Glutamatergic neuron (in vitro differentiated cells): ENCODE measurements around the gene ADGRB3. TPM values are rescaled to one million over a fixed set of nuclear protein-coding genes. Genes with fewer than 3 reads are reported as not detected.

Experiments used
- DNase-seq: peaks from one replicate; pipeline ENCODE4 v3.0.0; 2022
- H3K27ac Mint-ChIP-seq: one replicate; pipeline ENCODE4 v1.8.0; 2020; ENCODE audit warnings: mild to moderate bottlenecking, mixed read lengths, inconsistent platforms; ENCODE audit not compliant: unreplicated experiment
- H3K27me3 Mint-ChIP-seq: one replicate; pipeline ENCODE4 v1.8.0; 2020; ENCODE audit warnings: mild to moderate bottlenecking, moderate library complexity, mixed read lengths, inconsistent platforms; ENCODE audit not compliant: unreplicated experiment
- H3K36me3 Mint-ChIP-seq: one replicate; pipeline ENCODE4 v1.8.0; 2020; ENCODE audit warnings: mild to moderate bottlenecking, mixed read lengths, inconsistent platforms; ENCODE audit not compliant: unreplicated experiment
- H3K4me1 Mint-ChIP-seq: one replicate; pipeline ENCODE4 v1.8.0; 2020; ENCODE audit warnings: mild to moderate bottlenecking, low read depth, mixed read lengths, inconsistent platforms; ENCODE audit not compliant: unreplicated experiment
- H3K4me3 Mint-ChIP-seq: one replicate; pipeline ENCODE4 v1.8.0; 2020; ENCODE audit warnings: mild to moderate bottlenecking, mixed read lengths, inconsistent platforms; ENCODE audit not compliant: unreplicated experiment
- H3K9me3 Mint-ChIP-seq: one replicate; pipeline ENCODE4 v1.8.0; 2020; ENCODE audit warnings: mild to moderate bottlenecking, moderate library complexity, mixed read lengths, inconsistent platforms; ENCODE audit not compliant: unreplicated experiment
- total RNA-seq: library from RNA; stranded (reverse); fragmentation: NEBNext Ultra II Directional; extraction: Animal tissue kit (Norgen Biotek cat#: 25700); gene quantifications from one replicate; pipeline ENCODE4 v1.2.1, GENCODE V29; 2021; ENCODE audit not compliant: unreplicated experiment
- TF ChIP-seq, protein P1 (sequence below): fragments of 200-600 bp; sonication (generic); IDR thresholded peaks from one replicate; pipeline ENCODE4 v1.5.0; 2021; ENCODE audit not compliant: partially characterized antibody, unreplicated experiment

ADGRB3 gene
- total RNA-seq, 1 donor from 2014 or later, result 7.3 TPM

DNA sequence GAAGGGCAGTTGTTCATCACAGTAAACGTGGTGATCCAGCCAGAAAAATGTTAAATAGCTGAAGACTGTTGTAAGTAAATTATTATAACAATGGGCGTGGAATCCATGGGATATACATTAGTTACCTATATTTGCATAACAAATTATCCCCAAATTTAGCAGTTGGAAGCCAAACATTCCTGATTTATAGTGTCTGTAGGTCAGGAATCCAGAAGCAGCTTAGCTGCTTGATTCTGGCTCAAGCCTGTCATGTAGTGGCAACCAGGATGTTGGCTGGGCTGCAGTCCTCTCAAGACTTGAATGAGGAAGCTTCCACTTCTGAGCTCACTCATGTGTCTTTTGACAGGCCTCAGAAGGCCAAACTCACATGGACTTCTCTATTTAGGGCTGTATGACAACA, 6.9 kb upstream of the ADGRB3 start:
- TF ChIP-seq, protein P1, sequence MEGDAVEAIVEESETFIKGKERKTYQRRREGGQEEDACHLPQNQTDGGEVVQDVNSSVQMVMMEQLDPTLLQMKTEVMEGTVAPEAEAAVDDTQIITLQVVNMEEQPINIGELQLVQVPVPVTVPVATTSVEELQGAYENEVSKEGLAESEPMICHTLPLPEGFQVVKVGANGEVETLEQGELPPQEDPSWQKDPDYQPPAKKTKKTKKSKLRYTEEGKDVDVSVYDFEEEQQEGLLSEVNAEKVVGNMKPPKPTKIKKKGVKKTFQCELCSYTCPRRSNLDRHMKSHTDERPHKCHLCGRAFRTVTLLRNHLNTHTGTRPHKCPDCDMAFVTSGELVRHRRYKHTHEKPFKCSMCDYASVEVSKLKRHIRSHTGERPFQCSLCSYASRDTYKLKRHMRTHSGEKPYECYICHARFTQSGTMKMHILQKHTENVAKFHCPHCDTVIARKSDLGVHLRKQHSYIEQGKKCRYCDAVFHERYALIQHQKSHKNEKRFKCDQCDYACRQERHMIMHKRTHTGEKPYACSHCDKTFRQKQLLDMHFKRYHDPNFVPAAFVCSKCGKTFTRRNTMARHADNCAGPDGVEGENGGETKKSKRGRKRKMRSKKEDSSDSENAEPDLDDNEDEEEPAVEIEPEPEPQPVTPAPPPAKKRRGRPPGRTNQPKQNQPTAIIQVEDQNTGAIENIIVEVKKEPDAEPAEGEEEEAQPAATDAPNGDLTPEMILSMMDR, result no peak
- H3K27ac Mint-ChIP-seq, result no peak overlapping the region
- H3K27me3 Mint-ChIP-seq, result peaks cover 2% of the 10 kb centered on the region
- no peaks in the 10 kb centered on the region for H3K9me3 Mint-ChIP-seq
- peaks cover 6% of the 10 kb centered on the region for H3K4me1 Mint-ChIP-seq
- H3K36me3 Mint-ChIP-seq, result no peaks in the 10 kb centered on the region
- no peak for DNase-seq
- no peak overlapping the region for H3K4me3 Mint-ChIP-seq

DNA sequence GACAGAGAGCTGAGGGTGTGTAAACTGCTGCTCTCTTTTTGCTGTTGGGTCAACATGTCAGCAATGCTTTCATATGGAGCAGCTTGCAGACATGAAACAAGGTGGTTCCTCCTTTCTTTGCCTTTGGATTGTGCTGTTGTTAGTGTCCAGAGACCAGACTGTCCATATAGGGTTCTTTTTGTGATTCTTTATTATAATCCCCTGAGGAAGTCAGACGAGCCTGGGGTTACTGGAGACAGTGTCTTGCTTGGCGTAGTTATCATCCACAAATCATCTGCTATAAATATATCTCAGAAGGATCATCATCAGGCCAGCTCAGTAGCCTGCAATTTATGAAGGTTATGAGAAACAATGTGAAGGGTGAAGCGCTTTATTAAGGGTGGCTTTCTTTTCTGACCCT, 2.3 kb upstream of the ADGRB3 start:
- H3K9me3 Mint-ChIP-seq, result peaks cover 12% of the 10 kb centered on the region
- peak overlapping the region; percentile 99 for H3K4me3 Mint-ChIP-seq
- TF ChIP-seq, protein P1, result no peak
- peaks cover 20% of the 10 kb centered on the region for H3K4me1 Mint-ChIP-seq
- no peak overlapping the region for H3K27ac Mint-ChIP-seq
- H3K36me3 Mint-ChIP-seq, result no peaks in the 10 kb centered on the region
- DNase-seq, result no peak
- peaks cover 9% of the 10 kb centered on the region for H3K27me3 Mint-ChIP-seq

GRCh38 chr6:68633281-68633971, 1.7 kb upstream of the ADGRB3 start:
- TF ChIP-seq, protein P1, result no peak
- DNase-seq, result no peak
- H3K9me3 Mint-ChIP-seq, result peaks cover 12% of the 10 kb centered on the region
- H3K4me1 Mint-ChIP-seq, result peaks cover 23% of the 10 kb centered on the region
- H3K27ac Mint-ChIP-seq, result peak overlapping the region; percentile 96
- H3K36me3 Mint-ChIP-seq, result no peaks in the 10 kb centered on the region
- peak overlapping the region; percentile 99 for H3K4me3 Mint-ChIP-seq
- H3K27me3 Mint-ChIP-seq, result peaks cover 9% of the 10 kb centered on the region

DNA sequence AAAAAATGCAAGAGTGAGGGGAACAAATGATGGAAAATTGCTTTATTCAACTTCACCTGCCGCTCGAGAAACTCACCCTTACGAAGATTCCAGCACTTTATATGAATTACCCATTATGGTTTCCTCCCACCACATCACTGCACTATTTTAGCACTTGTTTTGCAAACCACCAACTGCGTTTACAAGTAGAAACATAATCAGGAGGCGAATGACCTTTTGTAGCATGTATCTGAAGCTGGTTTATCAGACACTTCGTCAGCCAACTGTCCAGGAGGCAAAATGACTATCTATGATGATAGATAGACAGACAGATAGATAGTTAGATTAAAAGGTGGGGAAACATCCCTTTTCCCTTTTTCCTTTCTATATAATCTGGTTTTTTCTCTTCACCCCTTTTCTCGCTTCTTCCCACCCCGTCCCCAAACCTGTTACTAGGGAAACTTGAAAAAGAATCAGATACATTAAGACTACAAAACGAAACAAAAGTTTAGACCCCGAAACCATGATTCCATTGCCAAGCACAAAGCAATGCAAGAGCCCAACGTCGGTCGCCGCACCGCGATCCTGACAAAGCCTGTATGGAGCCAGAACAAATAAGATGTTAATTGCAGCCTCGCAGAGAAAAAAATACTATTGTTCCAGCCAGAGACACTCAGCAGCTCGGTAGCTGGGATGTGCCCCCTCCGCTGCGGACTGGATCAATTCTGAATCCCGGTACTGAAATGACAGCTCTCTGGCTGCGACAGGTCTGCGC, 933 bp upstream of the ADGRB3 start:
- peaks cover 9% of the 10 kb centered on the region for H3K27me3 Mint-ChIP-seq

More for the DNA sequence above, 933 bp upstream of the ADGRB3 start:
- peak overlapping the region; percentile 96 for H3K27ac Mint-ChIP-seq
- DNase-seq, result no peak
- H3K36me3 Mint-ChIP-seq, result no peaks in the 10 kb centered on the region
- TF ChIP-seq, protein P1, result no peak
- H3K9me3 Mint-ChIP-seq, result peaks cover 12% of the 10 kb centered on the region
- H3K4me1 Mint-ChIP-seq, result peaks cover 24% of the 10 kb centered on the region
- H3K4me3 Mint-ChIP-seq, result peak overlapping the region; percentile 99
